GM19240 (cell line): ENCODE results near the gene CTPS2.
A peak's percentile ranks its signal among the peaks of the same experiment; 100 is the strongest.

ENCODE experiments used
- DNase-seq: peaks from one replicate; pipeline ENCODE4 v3.0.0; 2011; ENCODE audit warnings: low spot score; ENCODE audit not compliant: insufficient read length

Gene CTPS2

GRCh38 chrX:16714504-16714903, 2.0 kb upstream of the CTPS2 start:
- no peak for DNase-seq

GRCh38 chrX:16711893-16712547, 449 bp downstream of the CTPS2 start:
- DNase-seq = no peak

DNA sequence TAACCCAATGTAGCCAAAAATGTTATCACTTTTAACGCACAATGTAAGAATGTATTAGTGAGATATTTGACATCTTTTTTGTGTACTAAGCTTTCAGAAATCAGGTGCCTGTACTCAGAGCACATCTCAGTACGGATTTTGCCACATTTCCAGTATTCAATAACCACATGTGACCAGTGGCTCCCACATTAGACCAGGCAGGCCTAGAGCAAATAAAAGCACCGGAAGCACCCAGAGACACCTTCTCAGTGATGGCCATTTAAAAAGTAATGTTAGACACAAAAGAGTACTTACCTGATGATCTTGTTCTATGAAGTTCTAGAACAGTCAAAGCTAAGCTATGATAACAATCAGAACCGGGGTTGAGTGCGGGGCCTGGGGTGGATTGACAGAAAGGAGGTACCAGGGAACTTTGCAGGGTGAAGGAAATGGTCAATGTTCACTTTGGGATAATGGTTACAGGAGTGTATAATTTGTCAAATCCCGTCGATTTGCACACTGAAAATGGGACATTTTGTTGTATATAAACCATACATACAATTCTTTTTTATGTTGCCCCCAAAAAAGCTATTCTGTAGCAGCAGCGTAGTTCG, 1.2 kb downstream of the CTPS2 start:
- DNase-seq = no peak

DNA sequence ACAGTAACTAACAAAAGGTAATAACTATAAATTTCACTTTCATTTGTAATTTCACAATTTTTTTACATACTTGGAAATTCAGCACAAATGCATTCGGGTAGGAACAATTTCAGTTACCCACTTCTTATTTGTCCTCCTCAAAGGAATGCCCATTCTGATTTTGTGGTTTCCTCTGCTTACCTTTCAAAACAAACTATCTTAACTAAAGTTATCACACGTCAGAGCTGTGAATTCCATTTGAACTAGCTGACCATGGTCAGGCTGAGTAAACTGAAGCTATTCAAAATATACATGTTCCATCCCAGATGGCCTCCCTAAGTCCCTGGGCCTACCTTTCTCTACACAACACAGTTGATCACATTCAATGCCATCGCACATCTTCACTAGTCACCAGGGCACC, 4.5 kb downstream of the CTPS2 start:
- DNase-seq = no peak

- no peak for DNase-seq
These were observed 7.1 kb downstream of the CTPS2 start for GRCh38 chrX:16705370-16705769.

- no peak for DNase-seq
These were observed 9.5 kb downstream of the CTPS2 start for GRCh38 chrX:16702700-16703599.

- DNase-seq = no peak
These were observed 11.7 kb downstream of the CTPS2 start for GRCh38 chrX:16700734-16701133.

DNA sequence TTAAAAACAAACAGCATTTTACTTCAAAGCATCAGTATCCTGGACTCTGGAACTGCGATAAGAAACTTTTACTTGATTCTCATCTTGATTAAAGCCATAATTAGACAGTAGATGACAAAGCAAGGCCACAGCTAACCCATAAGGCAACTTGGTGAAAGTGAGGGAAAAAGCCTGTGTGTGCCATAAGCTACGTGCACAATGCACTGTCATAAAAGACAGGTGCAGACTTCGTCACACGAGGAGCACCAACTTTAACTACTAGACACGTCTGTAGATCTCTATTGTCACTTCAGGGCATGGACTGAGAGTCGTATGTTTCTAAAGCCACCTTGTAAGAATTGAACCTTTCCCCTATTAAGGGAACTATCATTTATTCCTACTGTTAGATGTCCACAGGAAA, 13.1 kb downstream of the CTPS2 start:
- no peak for DNase-seq

- no peak for DNase-seq
These were observed 15.5 kb downstream of the CTPS2 start for GRCh38 chrX:16696956-16697355.

DNA sequence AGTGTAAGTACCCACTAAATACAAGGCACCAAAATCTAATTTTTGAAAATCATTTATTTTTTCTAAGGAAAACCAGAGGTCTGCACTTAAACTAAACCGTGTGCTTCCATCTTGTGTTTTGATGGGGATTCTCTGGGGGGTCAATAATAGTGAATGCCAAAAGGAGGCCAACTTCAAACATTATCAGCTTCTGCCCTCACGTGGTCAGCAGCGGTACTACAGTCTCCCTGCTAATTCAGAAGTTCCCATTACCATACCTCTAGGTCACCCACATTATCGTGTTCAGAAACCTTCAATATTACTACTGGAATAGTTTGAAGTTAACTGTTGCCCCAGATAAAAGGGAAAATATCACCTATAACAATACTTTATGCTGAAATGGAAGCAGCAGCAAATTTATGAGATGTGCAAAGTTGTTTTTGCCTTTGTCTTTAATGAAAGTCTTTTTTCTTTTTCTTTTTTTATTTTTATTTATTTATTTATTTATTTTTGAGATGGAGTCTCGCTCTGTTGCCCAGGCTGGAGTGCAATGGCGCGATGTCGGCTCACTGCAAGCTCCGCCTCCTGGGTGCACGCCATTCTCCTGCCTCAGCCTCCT, 17.3 kb downstream of the CTPS2 start:
- peak; percentile 36 for DNase-seq

DNA sequence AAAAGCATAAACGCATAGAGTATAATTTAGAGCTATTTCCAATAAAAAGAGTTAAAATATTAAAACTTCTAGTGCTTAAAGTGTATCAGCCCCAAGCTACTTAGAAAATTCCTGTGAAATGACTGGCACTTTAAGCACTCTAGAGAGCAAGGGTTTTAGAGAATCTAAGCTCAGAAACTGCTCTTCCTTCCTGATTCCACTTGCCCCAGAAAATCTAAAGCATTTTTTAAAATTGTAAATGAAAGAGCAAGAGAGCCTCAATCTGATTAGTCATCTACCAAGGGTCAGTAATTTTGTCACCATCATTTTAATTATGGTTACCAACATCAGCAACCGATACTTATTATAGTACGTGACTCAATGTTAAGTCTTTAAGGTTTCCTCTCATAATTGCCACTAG, 25.0 kb downstream of the CTPS2 start:
- no peak for DNase-seq

GRCh38 chrX:16683007-16683664, 29.3 kb downstream of the CTPS2 start:
- no peak for DNase-seq

DNA sequence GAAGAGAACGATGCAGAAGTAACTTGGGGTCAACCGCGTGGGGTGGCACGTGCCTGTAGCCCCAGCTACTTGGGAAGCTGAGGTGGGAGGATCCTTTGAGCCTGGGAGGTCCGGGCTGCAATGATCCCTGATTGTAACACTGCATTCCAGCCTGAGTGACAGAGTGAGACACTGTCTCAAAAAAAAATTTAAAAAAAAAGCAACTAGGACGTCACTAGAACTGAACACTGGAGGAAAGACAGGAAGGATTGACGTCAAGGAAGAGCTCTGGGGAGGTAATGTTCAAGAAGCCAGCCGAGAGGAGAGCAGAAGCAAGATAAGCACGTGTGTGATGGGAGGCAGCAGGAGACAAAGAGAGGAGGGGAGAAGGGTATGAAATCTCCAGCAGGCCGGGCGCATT, 33.8 kb downstream of the CTPS2 start:
- DNase-seq = no peak

DNA sequence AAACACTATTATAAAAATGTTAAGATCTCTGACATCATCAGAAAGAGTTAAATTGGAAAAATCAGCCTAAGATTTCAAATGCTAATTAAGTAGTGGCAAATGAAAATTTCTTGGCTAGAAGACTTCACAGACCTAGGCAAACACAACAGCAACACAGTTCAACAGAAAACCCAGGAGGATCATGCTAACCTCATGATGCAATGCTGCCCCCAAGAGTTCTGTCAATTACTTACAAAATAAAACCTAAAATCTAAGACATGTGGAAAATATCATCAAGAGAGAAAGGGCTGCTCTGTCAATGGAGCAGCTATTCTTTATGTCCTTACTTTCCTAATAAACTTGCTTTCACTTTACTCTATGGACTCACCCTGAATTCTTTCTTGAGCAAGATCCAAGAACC, 41.5 kb downstream of the CTPS2 start:
- no peak for DNase-seq

GRCh38 chrX:16666541-16666940, 45.9 kb downstream of the CTPS2 start:
- DNase-seq = no peak

- DNase-seq = no peak
These were observed 47.4 kb downstream of the CTPS2 start for GRCh38 chrX:16665089-16665488.

DNA sequence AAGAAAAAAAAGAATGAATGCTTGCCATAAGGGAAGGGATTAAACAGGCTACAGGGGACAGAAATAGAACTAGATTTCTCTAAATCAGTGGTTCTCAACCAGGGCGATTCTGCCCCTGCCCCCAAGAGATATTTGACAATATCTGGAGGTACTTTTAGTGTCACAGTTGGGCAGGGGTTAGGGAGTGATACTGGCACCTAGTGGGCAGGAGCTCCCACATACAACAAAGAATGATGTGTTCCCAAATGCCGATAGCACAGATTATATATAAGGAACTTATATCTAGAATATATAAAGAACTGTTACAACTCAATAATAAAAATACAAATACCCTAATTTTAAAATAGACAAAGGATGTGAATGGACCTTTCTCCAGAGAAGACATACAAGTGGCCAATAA, 47.8 kb downstream of the CTPS2 start:
- no peak for DNase-seq

GRCh38 chrX:16664074-16664473, 48.4 kb downstream of the CTPS2 start:
- DNase-seq = no peak

DNA sequence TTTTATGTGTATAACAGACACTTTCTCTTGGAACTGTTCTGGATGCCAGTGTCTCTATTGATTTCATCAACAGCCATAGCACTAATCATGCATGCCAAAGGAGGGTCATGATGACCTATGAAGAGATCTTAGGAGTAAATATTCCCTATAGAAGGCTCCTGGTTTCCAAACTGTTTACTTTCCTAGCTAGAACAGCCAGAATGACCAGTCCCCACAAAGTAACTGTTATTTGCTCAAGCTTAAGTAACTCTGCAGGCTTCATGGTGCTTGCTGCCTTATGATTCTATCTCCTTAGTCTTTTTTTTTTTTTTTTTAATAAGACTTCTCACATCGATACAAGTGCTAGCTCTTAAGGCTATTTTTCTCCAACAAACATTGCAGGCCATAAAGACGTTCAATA, 50.1 kb downstream of the CTPS2 start:
- DNase-seq = no peak

GRCh38 chrX:16661495-16661894, 51.0 kb downstream of the CTPS2 start:
- no peak for DNase-seq

GRCh38 chrX:16659321-16659720, 53.1 kb downstream of the CTPS2 start:
- no peak for DNase-seq

- no peak for DNase-seq
These were observed 54.2 kb downstream of the CTPS2 start for GRCh38 chrX:16658284-16658683.
